ENCODE results near the gene PTS.

Gene PTS

DNA sequence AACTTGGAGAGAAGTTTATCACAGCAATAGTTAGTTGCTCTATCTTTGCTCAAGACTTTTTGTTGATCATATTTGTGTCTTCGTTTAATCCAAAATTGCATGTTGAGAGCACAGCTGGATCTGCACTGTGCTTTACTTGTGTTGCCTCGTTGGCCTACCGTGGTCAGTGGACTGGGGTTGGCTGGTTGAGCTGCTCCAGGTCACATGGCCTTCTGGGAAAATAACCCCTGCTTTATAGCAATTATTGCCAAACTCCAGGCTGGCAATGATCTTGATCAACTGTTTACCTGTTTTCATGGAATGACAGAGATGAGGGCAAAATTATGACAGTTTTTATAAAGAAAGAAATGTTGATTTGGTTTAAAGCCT, 40.2 kb downstream of the PTS start:
- TF ChIP-seq ZBTB7A (IDR thresholded peaks at IDR 0.05; ENCODE audit: low read depth) (no peak), TAF1 (IDR thresholded peaks at IDR 0.05; ENCODE audit: low read depth) (no peak), FOXM1 (IDR thresholded peaks at IDR 0.05; ENCODE audit: borderline replicate concordance, low read depth) (no peak), YY1 (IDR thresholded peaks at IDR 0.05; ENCODE audit: low read depth) (no peak), CREB1 (IDR thresholded peaks at IDR 0.05; ENCODE audit: low read depth) (no peak), USF1 (IDR thresholded peaks at IDR 0.05) (no peak), EGR1 (IDR thresholded peaks at IDR 0.05) (no peak)

DNA sequence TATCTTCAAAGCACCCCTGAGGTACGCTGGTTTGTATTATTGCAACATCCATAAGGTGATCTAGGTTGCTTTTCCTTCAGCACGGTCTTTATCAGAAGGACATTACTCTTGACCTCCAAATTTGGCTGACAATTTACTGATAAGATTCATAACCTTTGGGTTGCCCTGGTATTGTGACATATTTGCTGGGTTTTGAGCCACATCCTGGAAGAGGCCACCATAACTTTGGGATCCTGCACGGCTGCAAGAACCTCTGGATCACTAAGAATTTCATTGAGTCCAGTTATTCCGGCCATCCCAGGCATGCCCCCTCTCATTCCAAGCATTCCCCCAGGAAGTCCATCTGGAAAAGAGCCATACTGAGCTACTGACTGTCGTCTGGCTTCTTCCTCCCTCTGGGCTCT, 41.0 kb downstream of the PTS start:
- TF ChIP-seq MAX (IDR thresholded peaks at IDR 0.05) (no peak), RAD21 (IDR thresholded peaks at IDR 0.05; ENCODE audit: low read depth) (no peak), TCF12 (IDR thresholded peaks at IDR 0.05; ENCODE audit: low read depth) (no peak), FOXM1 (IDR thresholded peaks at IDR 0.05; ENCODE audit: borderline replicate concordance, low read depth) (no peak), CREB1 (IDR thresholded peaks at IDR 0.05; ENCODE audit: low read depth) (no peak), TEAD4 (IDR thresholded peaks at IDR 0.05) (peak; percentile 38; the same call in 1 of the 2 replicates), CEBPB (IDR thresholded peaks at IDR 0.05) (no peak), YY1 (IDR thresholded peaks at IDR 0.05; ENCODE audit: low read depth) (no peak)
- TF ChIP-seq, protein P1, sequence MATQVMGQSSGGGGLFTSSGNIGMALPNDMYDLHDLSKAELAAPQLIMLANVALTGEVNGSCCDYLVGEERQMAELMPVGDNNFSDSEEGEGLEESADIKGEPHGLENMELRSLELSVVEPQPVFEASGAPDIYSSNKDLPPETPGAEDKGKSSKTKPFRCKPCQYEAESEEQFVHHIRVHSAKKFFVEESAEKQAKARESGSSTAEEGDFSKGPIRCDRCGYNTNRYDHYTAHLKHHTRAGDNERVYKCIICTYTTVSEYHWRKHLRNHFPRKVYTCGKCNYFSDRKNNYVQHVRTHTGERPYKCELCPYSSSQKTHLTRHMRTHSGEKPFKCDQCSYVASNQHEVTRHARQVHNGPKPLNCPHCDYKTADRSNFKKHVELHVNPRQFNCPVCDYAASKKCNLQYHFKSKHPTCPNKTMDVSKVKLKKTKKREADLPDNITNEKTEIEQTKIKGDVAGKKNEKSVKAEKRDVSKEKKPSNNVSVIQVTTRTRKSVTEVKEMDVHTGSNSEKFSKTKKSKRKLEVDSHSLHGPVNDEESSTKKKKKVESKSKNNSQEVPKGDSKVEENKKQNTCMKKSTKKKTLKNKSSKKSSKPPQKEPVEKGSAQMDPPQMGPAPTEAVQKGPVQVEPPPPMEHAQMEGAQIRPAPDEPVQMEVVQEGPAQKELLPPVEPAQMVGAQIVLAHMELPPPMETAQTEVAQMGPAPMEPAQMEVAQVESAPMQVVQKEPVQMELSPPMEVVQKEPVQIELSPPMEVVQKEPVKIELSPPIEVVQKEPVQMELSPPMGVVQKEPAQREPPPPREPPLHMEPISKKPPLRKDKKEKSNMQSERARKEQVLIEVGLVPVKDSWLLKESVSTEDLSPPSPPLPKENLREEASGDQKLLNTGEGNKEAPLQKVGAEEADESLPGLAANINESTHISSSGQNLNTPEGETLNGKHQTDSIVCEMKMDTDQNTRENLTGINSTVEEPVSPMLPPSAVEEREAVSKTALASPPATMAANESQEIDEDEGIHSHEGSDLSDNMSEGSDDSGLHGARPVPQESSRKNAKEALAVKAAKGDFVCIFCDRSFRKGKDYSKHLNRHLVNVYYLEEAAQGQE (IDR thresholded peaks at IDR 0.05; ENCODE audit: low read depth): no peak

GRCh38 chr11:112268406-112268805, 42.2 kb downstream of the PTS start:
- TF ChIP-seq CREB1 (IDR thresholded peaks at IDR 0.05; ENCODE audit: low read depth) (no peak), EP300 (IDR thresholded peaks at IDR 0.05; ENCODE audit: borderline replicate concordance) (no peak), YY1 (IDR thresholded peaks at IDR 0.05; ENCODE audit: low read depth) (no peak), TCF12 (IDR thresholded peaks at IDR 0.05; ENCODE audit: low read depth) (no peak), FOXM1 (IDR thresholded peaks at IDR 0.05; ENCODE audit: borderline replicate concordance, low read depth) (no peak), ZBTB7A (IDR thresholded peaks at IDR 0.05; ENCODE audit: low read depth) (no peak), CEBPB (IDR thresholded peaks at IDR 0.05) (no peak), NFIC (IDR thresholded peaks at IDR 0.05) (no peak), RAD21 (IDR thresholded peaks at IDR 0.05; ENCODE audit: low read depth) (no peak), MAX (IDR thresholded peaks at IDR 0.05) (no peak), TAF1 (IDR thresholded peaks at IDR 0.05; ENCODE audit: low read depth) (no peak), TEAD4 (IDR thresholded peaks at IDR 0.05) (no peak), USF1 (IDR thresholded peaks at IDR 0.05) (no peak), EGR1 (IDR thresholded peaks at IDR 0.05) (no peak)
- TF ChIP-seq, protein P1 (IDR thresholded peaks at IDR 0.05; ENCODE audit: low read depth): no peak

GRCh38 chr11:112269139-112269538, 42.9 kb downstream of the PTS start:
- TF ChIP-seq EP300 (IDR thresholded peaks at IDR 0.05; ENCODE audit: borderline replicate concordance): no peak
- no peak for TF ChIP-seq TEAD4 (IDR thresholded peaks at IDR 0.05)
- TF ChIP-seq RAD21 (IDR thresholded peaks at IDR 0.05; ENCODE audit: low read depth): no peak
- TF ChIP-seq USF1 (IDR thresholded peaks at IDR 0.05): no peak
- no peak for TF ChIP-seq MAX (IDR thresholded peaks at IDR 0.05)
- TF ChIP-seq YY1 (IDR thresholded peaks at IDR 0.05; ENCODE audit: low read depth): no peak
- no peak for TF ChIP-seq FOXM1 (IDR thresholded peaks at IDR 0.05; ENCODE audit: borderline replicate concordance, low read depth)

GRCh38 chr11:112270551-112271180, 44.4 kb downstream of the PTS start:
- no peak for TF ChIP-seq TEAD4 (IDR thresholded peaks at IDR 0.05)
- no peak for TF ChIP-seq TAF1 (IDR thresholded peaks at IDR 0.05; ENCODE audit: low read depth)
- TF ChIP-seq FOXM1 (IDR thresholded peaks at IDR 0.05; ENCODE audit: borderline replicate concordance, low read depth): no peak
- TF ChIP-seq, protein P1 (IDR thresholded peaks at IDR 0.05; ENCODE audit: low read depth): no peak
- TF ChIP-seq NFIC (IDR thresholded peaks at IDR 0.05): no peak
- no peak for TF ChIP-seq RAD21 (IDR thresholded peaks at IDR 0.05; ENCODE audit: low read depth)
- TF ChIP-seq EGR1 (IDR thresholded peaks at IDR 0.05): no peak
- TF ChIP-seq USF1 (IDR thresholded peaks at IDR 0.05): no peak
- no peak for TF ChIP-seq CREB1 (IDR thresholded peaks at IDR 0.05; ENCODE audit: low read depth)
- TF ChIP-seq TCF12 (IDR thresholded peaks at IDR 0.05; ENCODE audit: low read depth): no peak
- no peak for TF ChIP-seq YY1 (IDR thresholded peaks at IDR 0.05; ENCODE audit: low read depth)
- no peak for TF ChIP-seq EP300 (IDR thresholded peaks at IDR 0.05; ENCODE audit: borderline replicate concordance)
- no peak for TF ChIP-seq CEBPB (IDR thresholded peaks at IDR 0.05)

Measured in Ishikawa (cell line).